Activated gamma-delta T cell treated with Interleukin-2 at 50 U/mL for 16 hours (primary cell): ENCODE data around the gene LARP4B.

Source experiments
- DNase-seq: peaks from one replicate; pipeline ENCODE4 v3.0.0-alpha.2; 2020

Gene LARP4B

GRCh38 chr10:821322-821721, 110.2 kb downstream of the LARP4B start:
- no peak for DNase-seq

DNA sequence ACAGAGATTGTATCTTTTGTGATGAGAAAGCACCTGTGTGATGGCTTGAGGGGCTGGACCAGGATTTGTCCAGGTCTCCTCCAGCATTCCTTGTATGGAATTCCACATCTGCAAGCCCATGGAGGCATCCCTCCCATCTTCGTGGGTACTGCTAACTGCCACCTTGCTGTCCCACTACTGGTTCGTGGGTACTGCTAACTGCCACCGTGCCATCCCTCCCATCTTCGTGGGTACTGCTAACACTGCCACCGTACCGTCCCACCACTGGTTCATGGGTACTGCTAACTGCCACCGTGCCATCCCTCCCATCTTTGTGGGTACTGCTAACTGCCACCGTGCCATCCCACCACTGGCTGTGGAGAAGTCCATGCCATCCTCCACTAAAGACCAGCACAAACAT, 111.7 kb downstream of the LARP4B start:
- no peak for DNase-seq

- DNase-seq = no peak
Observed at GRCh38 chr10:819326-819725, 112.2 kb downstream of the LARP4B start.

DNA sequence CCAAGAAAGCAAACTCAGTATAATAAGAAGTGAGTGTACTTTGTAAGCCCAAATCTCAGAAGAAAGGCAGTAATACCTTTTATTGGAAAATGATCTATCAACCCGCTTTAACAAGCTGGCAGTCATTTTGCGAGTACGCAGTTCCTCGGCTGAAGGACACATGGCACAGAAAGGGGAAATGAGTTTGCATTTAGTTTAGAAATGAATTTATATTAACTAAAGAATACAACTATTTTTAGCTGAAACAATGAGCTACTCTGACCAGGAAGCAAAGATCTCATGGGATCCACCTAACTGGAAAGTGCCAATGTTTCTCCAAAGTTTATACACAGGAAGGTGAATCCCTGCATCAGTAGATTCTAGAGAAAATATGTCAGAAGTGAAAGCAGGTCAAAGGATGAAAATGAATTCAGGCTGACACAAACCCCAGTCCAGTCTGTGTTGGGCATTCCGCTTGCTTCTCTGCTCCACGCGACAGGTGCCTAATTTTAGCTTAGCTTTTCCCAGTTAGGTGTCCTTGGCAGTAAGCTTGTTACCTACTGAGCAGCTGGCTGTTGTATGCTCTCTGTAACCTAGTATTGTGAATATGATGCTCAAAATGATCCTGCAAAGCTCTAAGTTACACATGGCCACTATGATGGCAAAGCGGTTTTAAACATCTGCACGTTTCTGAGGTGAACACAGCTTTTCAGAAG, 112.8 kb downstream of the LARP4B start:
- DNase-seq = no peak

GRCh38 chr10:818010-818409, 113.5 kb downstream of the LARP4B start:
- DNase-seq = no peak

DNA sequence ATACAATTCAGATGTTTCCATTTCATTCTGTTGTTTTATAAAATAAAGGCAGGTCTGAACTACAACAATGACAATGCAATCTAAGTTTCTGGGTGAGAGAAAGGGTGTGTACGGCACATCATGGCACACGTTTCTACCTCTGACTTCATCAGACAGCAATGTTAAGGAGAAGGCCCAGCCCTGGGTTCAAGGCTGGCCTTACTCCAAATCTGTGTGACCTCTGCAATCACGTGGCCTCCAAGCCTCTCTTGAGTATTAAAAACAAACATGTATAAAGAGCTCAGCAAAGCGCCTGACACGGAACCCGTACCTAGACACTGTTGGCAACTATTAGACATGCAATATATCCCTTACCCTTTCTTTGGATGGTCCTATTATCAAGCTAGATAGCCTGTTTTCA, 114.1 kb downstream of the LARP4B start:
- no peak for DNase-seq

DNA sequence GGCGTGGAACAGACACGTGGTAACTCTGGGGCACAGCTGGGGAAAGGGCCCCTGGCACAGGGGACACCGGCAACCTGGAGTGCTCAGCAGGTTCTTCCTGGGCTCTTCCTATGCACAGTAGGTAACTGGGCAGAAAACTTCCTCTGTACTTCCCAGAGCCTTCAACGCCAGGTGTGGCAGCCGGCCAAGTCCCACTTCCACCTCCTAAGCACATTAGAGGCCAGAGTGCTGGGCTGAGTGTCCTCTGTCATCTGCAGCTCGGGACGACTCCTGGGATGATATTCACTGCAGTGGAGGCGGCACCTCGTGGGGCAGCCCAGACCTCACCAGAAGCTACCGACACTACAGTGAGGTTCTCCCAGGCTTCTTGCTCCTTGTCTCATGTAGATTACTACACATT, 114.5 kb downstream of the LARP4B start:
- no peak for DNase-seq

DNA sequence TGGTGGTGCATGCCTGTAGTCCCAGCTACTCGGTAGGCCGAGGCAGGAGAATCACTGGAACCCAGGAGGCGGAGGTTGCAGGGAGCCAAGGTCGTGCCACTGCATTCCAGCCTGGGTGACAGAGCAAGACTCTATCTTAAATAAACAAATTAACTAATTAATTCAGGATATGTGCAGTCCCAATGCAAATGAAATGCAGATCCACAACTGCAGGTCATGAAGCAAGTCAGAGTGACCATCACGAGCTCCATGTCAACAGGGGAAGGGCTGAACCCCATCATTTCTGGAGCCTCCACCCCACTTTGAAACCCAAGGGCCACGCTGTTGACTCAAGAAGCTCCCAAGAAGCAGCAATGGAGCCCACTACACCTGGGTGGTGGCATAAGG, 115.4 kb downstream of the LARP4B start:
- no peak for DNase-seq

DNA sequence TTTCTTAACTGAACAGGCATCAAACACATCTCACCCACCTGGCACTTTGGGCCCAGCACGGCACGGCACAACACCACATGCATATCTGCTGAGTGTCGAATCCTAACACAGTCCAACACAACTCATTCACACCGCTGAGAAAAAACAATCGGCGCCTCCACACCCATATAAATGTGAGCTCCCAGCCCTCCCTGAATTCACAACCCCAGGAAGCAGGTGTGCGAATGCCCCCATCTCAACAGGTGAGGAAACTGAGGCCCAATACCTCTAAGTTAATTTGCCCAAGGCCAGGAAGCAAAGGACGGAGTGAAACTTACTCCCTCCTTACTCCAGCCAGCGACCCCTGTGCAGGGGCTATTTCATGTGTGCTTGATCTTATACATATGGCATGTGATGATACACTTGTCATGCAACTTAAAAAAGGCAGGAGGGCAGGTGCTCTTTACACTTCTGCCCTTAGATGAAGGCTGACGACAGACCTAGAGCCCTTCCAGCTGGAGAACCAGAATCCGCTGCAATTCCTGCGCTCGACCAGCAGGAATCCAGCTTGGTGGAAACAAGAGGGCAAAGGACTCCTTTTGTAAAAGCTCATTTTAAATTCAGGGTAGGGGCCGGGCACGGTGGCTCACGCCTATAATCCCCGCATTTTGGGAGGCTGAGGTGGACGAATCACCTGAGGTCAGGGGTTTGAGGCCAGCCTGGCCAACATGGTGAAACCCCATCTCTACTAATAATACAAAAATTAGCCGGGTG, 116.0 kb downstream of the LARP4B start:
- no peak for DNase-seq

DNA sequence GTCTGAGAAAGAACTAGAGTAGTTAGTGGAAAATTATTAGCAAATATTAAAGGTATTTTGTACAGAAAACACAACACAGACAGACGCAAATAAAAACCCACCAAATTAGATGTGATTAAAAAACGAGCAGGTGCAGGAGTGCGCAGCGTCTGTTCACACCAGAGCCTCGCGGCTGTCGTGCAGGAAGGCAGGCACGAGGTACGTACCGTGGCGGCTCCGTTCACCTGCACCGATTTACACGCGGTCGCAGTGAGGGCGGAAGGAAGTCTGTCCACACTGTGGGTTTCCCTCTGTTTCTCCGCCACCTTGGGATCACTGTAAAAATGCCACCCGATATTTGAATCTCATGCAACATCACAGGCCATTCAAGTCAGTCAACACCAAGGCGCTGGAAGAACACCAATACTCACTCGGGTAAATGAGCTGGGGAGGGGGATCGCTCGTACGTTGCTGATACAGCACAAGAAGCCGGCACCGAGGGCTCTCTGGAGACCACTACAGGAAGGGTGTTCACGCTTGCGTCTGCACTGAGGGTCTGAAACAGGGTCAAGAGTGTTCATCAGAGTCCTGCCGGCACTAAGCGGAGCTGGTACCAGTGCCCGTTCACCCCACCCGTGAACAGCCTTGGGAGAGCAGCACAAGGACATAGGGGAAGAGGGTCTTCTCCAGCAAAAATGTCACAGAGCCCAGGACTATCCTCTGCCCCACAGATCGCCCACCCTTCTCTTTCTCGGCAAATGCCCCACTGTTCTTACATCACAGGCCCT, 116.8 kb downstream of the LARP4B start:
- DNase-seq = no peak

- DNase-seq = no peak
Observed at GRCh38 chr10:813286-813685, 118.2 kb downstream of the LARP4B start.

GRCh38 chr10:812787-813186, 118.7 kb downstream of the LARP4B start:
- no peak for DNase-seq

- no peak for DNase-seq
Observed at GRCh38 chr10:811379-812175, 119.9 kb downstream of the LARP4B start.

DNA sequence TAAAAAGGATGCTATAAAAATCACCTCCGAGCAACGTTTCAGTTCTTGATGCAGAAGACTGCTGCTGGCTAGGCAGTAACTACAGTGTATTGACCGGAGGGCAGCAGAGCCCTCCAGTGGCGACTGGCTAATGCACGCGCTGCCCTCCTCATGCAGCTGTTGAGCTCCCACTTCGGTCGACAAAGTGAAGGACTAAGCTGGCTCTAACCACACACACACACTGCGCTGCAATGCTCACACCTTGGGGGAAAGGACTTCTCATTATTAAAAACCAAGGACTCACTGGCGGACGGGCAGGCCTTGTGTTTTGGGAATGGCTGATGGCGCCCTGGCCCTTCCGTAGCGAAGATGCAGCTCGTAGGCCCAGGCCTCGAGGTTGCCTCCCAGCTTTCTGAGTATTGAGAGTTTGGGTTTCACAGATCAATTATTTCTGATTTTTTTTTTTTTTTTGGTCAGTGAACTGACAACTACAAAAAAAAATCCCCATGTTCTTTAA, 121.1 kb downstream of the LARP4B start:
- no peak for DNase-seq

GRCh38 chr10:809671-810350, 121.7 kb downstream of the LARP4B start:
- no peak for DNase-seq

- DNase-seq = no peak
Observed at GRCh38 chr10:807958-808353, 123.5 kb downstream of the LARP4B start.

GRCh38 chr10:807163-807957, 124.1 kb downstream of the LARP4B start:
- DNase-seq = no peak

DNA sequence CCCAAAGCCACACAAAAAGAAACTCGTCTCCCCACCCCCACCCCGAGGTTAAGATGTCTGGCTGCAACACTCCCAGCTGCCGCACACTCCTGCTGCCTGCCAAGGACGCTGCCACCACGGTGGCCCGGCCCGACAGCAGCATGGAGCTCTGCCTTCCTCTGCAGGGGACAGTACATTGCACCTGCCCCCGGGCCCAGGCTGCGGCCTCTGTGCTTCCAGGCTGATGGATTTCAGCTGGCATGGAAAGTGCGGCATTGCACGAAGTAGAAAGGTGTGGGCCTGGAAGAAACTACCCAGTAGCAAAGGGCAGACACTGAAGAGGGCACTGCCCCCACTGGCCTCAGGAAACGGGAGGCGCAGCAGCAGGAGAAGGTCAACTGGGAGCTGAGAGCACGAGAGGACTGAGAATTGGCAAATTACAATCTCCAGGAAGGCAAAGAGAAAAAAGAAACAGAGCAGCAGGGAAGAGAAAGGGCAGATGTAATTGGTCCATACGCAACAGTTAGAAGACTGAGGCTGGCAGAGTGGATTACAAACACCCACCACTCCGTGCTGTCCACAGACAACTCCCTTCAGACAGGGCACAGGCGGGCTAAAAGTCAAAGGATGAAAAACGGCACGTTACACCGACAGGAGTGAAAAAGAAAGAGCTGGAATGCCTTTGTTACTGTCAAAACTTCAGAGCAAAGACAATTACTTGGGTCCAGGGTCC, 124.9 kb downstream of the LARP4B start:
- DNase-seq = no peak

DNA sequence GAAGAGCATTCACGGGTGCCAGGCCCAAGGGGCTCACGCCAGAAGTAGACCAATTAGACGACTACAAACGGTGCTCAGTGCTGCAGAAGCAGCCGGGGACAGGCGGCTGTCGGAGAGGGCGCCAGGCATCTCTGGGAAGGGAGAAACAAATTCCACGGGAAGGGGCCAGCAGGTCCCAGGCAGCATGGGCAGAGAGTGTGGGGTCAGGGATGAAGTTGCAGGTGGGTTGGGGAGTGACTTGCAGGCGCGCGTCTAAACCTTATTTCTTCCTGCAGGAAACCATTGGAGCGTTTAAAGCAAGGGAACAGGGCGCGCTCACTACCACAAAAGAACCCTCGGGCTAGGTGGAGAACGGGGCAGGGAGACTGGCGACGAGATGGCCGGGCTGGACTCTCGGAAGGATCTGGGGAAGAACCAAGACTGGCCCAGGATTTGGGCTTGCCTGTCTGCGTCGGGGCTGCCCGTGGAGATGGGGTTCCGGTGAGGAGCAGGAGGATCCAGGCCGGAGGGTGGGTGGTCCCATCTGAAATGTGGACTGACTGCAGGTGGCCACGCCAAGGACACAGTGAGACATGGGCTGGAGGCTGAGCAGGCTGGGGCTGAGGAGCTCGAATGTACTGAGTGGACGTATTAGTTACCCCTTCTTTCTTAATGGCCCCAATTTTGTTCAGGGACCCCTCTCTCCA, 125.7 kb downstream of the LARP4B start:
- DNase-seq = no peak
